HG02938 (cell line): Measurements from ENCODE around the gene RAVER1.
"Not testable (repeated sequence)": the region's sequence is repeated elsewhere in the genome, so short reads cannot be mapped to it uniquely, and the experiment has no call there.

Source experiments
- ATAC-seq: cut with Tn5 transposase; IDR thresholded peaks from one replicate; pipeline ENCODE4 v1.9.1; 2021; ENCODE audit warnings: mild to moderate bottlenecking, moderate library complexity; ENCODE audit not compliant: unreplicated experiment

RAVER1 gene

GRCh38 chr19:10344780-10345179 is 11.5 kb upstream of the RAVER1 start:
- no peak for ATAC-seq

DNA sequence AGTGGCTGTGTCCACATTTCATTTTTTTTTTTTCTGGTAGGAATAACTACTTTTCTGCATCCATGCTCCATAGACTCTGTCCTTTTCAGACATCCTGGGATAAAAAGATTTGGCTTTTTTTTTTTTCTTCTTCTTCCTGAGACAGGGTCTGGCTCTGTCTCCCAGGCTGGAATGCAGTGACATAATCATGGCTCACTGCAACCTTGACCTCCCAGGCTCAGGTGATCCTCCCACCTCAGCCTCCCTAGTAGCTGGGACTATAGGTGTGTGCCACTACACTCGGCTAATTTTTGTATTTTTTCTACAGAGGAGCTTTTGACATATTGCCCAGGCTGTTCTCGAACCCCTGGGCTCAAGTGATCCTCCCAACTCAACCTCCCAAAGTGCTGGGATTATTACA is 10.2 kb upstream of the RAVER1 start:
- no peak for ATAC-seq

- ATAC-seq = no peak
These were observed 6.6 kb upstream of the RAVER1 start for GRCh38 chr19:10339977-10340376.

DNA sequence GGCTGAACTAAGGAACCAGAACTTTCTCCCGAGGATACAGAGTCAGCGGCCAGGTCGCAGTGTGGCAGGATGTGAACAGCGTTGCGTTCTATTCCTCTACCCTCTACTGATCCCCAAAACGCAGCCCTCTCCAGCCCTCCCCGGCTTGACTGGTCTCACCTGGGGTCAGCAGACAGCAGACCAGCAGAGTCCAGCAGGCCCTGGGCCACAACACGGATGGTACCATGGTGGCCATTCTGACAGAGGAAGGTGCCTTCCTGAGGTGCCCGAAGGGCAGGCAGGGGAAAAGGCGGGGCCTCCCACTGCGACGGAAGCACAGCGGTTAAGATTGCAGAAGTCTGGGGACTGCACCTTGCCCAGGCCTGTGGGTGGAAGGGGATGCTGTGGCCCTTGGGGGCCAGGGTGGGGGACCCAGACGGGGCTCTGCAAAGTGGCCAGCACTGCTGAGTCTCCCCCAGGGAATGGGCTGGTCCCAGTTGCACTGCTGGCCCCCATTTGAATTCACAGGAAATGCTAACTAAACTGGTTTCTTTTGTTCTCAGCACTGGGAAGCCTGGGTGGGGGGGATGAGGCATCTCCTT is 6.1 kb upstream of the RAVER1 start, which contains the start of gene ICAM3:
Gene ICAM3 (minus strand): TSS at position 245 of the 581 bp plus-strand sequence. CDS start 10 bp downstream, at position 235.
- no peak for ATAC-seq

DNA sequence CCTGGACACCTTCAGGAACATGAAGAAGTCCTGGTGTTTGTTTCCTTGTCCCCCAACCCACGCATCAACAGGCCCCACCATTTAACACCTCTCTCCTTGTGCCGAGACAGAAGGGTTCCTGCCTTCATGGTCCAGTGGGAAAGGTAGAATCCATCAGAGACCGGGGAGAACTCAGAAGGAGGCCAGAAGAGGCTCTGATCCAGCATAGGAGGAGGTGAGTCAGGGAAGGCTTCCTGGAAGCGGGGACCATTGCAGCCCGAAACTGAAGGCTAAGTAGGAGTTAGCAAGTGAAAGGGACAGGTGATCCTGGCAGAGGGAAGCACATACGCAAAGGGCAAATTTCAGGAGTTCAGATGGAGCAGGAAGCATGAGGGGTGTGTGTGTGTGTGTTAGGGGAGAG is 5.6 kb upstream of the RAVER1 start:
- no peak for ATAC-seq

DNA sequence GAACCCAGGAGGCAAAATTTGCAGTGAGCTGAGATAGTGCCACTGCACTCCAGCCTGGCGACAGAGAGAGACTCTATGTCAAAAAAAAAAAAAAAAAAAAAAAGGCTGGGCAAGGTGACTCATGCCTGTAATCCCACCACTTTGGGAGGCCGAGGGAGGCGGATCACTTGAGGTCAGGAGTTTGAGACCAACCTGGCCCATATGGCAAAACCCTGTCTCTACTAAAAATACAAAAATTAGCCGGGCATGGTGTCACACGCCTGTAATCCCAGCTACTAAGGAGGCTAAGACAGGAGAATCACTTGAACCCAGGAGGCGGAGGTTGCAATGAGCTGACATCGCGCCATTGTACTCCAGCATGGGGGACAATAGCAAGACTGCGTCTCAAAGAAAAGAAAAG is 3.4 kb upstream of the RAVER1 start:
- ATAC-seq = not testable (repeated sequence)

- ATAC-seq = no peak
These were observed 2.1 kb upstream of the RAVER1 start for GRCh38 chr19:10335352-10335985.

DNA sequence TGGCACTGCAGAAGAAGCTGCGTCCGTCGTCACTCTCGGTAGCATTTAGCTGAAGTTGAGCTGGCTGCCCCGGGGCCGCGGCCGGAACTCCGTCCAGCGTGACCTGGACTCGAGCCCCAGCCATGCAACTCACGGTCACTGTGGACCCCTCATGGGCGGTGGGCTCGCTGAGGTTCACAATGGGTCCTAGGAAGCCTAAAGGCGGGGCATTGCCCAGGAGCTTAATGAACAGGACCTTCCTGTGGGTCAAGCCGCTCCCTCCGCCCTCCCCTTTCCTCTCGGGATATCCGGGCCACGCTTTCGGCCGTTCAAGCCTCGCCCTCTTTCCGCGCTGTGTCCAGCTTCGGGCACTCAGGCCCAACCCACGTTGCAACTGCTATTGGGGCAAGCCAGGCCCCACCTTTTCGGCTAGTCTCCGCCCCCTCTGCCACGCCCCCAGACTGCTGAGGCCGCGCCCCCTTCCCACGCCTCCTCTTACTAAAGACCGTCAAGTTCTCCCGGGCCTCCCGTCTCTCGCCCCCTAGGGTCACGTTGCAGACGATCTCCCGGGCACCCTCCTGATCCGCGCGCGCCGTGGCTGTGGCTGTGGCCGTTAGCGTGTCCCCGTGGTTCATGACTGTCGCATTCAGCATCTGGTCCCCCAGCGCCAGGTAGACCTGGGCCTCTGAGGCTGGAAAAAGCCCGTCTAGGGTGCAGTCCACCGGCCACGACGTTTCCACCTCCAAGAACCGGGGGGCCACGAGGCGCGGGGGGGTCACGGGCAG is 1.4 kb upstream of the RAVER1 start:
- ATAC-seq = no peak

- peak; percentile 20 for ATAC-seq
These were observed 644 bp upstream of the RAVER1 start for GRCh38 chr19:10333758-10334587.

GRCh38 chr19:10332158-10332964 is 968 bp downstream of the RAVER1 start:
- no peak for ATAC-seq

DNA sequence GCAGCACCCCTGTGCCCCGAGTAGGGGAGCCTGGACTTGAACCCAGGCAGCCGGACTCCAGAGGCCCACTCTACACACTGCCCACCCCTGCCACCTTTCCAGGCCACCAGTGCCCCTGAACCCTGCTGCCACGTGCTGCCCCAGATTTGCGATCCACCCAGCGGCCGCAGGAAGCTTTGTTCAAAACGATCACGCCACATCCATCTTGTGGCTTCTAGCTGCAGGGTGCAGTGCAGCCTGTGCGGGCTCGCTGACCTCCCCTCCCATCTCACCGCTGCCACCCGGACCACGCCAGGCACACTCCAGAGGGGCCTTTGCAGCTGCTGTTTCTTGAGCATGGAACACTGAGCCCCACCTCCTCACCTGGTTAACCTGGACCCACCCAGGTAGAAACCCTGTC is 3.8 kb downstream of the RAVER1 start:
- no peak for ATAC-seq

DNA sequence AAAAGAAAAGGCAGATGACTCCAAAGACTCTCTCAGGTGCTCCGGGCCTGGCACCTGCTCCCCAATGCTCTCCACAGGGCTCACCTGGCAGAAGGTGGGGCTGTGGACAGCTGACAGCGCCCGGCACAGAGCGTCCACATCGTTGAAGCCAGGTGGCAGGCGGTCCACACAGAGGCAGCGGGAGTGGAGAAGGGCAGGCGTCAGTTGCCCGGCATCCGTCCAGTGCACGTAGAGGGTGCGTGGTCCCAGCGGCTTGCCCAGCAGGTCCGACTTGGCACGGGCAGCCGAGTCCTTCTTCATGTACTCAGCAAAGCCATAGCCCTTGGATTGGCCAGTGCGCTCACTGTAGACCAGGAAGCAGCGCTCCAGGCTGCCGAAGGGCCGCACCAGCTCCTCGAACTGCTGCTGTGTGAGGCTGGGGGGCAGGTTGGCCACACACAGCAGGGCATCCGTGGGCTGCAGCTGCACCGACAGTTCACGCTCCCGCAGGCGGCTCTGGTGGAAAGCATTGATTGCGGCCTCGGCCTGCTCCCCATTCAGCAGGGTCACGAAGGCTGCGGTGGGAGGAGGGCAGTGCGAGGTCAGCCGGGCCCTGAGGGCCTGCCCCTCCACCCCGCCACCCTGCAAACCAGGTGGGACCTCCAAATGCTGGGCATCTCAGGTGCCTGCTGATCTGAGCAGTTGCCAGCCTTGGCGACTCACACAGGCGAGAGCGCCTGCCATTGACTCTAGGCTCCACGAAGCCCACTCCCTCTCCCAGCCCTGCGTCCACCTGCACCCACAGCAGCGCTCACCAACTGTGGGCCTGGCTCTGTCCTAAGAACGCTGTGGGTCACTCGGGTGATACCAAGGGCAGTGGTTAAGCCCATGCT is 4.5 kb downstream of the RAVER1 start:
- ATAC-seq = no peak

- ATAC-seq = no peak
These were observed 5.5 kb downstream of the RAVER1 start for GRCh38 chr19:10327793-10328192.

DNA sequence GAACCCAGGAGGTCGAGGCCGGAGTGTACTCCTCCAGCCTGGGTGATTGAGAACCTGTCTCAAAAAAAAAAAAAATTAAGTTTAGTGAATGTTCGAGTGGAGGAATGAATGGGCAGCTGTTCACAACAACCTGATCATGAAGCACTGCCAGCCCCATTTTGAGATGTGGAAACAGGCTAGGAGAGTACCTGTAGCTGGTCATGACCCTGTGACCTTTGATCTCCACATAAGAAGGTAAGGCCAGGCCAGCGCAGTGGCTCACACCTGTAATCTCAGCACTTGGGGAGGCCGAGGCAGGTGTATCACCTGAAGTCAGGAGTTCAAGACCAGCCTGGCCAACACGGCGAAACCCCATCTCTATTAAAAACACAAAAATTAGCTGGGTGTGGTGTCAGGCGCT is 7.6 kb downstream of the RAVER1 start:
- no peak for ATAC-seq

DNA sequence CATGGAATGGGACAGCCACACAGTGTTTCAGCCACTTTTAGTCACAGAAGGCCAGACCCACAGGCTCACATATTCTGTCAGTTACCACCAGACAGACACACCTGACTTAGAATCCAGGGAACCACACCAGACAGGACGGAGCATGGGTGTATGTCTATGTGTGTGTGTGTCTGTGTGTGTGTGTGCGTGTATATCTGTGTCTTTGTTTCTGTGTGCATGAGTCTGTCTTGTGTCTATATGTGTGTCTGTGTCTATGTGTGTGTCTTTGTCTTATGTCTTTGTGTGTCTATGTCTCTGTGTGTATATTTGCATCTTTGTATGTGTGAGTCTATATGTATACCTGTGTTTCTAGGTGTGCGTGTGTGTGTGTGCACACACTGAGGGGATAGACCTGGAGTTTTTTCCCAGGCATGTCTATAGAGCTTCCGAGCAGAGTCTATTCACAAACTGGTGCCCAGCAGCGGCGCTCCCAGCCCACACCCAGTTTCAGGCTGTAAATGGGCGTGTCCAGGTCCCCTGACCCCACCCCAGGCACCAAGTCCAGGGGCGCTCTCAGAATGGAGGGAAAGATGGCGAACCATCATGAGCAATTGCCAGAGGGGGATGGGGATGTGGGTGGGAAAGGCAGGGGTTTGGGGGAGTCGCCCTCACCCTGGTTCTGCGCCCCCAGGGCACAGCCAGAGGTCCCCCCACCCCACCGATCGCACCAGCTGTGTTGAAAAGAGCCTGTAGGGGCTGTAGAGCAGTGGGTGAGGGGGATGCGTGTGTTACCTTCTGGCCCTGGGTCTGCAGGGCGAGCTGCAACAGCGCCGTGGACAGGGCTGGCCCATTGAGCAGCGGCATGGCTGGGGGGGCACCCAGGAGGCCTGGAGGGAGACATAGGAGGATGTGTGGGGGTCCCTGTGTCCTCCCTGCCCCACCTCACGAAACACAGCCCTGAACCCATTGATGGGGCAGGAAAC is 11.2 kb downstream of the RAVER1 start:
- ATAC-seq = no peak

DNA sequence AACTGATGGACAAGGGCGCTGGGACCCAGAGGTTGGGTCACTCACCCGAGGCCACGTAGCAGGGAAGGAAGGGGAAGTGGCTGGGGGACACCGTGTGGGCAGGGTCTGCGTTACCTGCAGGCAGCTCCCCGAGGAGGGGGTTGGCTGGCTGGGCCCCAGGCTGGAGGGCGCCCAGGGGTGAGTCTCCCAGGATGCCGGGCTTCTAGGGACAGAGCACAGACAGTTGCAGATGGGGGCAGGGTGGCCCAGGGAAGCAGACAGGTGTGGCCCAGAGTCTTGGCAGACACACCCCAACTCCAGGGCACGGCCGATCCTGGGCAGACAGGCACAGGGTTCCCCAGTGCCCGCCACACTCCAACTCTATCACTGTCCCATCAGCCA is 11.9 kb downstream of the RAVER1 start:
- no peak for ATAC-seq

DNA sequence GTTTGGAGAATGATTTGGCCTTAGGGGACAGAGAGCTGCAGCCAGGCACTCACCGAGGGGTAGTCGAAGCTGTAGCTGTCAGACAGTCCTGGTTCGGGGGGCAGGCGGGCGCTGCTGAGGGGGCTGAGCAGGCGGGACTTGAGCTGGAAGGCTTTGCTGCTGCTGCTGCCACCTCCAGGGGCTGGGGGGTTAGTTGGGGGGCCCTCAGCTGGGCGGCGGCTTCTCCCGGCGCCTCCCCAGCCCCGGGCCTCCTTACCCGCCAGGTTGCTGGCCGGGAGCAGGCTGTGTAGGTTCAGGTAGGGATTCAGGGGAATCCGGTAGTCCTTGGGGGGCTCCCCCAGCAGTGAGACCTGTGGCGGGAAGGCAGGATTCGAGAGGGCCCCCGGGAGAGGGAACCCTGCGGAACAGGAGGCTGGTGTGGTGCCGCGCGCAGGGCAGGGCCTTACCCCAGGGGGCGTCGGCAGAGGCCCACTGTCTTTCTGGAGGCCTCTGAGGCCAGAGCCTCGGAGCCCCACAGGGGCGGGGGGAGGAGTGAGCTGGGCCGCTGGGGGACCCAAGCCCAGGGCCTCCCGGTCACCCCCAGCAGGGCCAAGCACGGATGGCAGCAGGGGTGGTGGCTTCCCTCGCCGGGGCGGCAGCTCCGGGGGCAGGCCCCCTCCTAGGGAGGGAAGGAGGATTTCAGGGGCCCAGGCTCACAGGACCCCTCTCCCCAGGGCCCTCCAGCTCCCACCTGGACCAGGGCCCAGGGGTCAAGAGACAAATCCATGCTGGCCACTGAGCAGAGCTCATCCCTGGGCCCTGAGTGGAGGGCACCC is 12.5 kb downstream of the RAVER1 start:
- no peak for ATAC-seq
